Right lobe of liver (tissue), 4 donors: ENCODE measurements around the gene CCDC88C.

Experiments
- POLR2A ChIP-seq: fragments of 450-650 bp; IDR thresholded peaks from one replicate; pipeline ENCODE4 v1.6.1; 2017; ENCODE audit warnings: antibody characterized with exemption, mild to moderate bottlenecking
- TF ChIP-seq, protein P1 (sequence below), 4 donors: fragments of 200-600 bp in 3 of 4; fragments of 450-650 bp in 1 of 4; IDR thresholded peaks; one replicate each; pipeline versions ENCODE4 v1.5.1 to v1.8.0; 2016 to 2022; ENCODE audit warnings: antibody characterized with exemption in 4 of 4, mild to moderate bottlenecking in 2 of 4
- donor health status: DM: no; HTN: no; CAD: no.
- donor health status: DM: no; HTN: no; CAD: no.
- donor health status: DM: no; HTN: yes; CAD: no.

DNA sequence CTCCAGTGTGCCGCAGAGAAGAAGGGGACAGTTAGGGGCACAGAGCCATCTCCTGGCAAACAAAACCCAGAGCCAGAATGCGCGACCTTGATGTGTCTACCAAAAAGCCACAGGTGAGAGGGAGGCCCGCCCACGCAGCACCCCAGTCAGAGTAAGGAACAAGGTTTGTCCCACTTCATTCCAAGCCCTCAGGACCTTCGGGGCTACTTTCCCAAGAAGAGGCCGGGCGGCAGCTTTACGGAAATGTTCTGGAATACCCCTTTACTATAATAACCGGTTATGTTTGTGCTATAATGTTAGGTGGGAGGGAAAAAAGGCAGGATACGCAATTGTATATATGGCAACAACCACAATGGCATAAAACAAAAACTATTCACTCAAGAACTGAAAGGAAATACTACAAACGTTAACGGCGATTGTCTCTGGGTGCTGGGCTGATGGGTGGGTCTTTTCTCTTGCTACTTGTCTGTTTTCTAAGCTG is 12.3 kb downstream of the CCDC88C start:
- TF ChIP-seq, protein P1, sequence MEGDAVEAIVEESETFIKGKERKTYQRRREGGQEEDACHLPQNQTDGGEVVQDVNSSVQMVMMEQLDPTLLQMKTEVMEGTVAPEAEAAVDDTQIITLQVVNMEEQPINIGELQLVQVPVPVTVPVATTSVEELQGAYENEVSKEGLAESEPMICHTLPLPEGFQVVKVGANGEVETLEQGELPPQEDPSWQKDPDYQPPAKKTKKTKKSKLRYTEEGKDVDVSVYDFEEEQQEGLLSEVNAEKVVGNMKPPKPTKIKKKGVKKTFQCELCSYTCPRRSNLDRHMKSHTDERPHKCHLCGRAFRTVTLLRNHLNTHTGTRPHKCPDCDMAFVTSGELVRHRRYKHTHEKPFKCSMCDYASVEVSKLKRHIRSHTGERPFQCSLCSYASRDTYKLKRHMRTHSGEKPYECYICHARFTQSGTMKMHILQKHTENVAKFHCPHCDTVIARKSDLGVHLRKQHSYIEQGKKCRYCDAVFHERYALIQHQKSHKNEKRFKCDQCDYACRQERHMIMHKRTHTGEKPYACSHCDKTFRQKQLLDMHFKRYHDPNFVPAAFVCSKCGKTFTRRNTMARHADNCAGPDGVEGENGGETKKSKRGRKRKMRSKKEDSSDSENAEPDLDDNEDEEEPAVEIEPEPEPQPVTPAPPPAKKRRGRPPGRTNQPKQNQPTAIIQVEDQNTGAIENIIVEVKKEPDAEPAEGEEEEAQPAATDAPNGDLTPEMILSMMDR (IDR thresholded peaks at IDR 0.05) = no peak
- TF ChIP-seq POLR2A = no peak
